Nephron (organoid): Measurements from ENCODE around the gene MPEG1.
A peak's percentile ranks its signal among the peaks of the same experiment; 100 is the strongest.

Experiments
- H3K27ac Mint-ChIP-seq, 3 experiments: 2 replicates each; pipeline ENCODE4 v1.8.0; 2020; ENCODE audit warnings: mixed read lengths in 3 of 3, mild to moderate bottlenecking in 2 of 3, moderate library complexity in 1 of 3
- H3K27me3 Mint-ChIP-seq: 2 replicates; pipeline ENCODE4 v1.8.0; 2021; ENCODE audit warnings: low read depth, mild to moderate bottlenecking, moderate library complexity, mixed read lengths
- H3K36me3 Mint-ChIP-seq: 2 replicates; pipeline ENCODE4 v1.8.0; 2020; ENCODE audit warnings: low read depth, mixed read lengths
- H3K4me1 Mint-ChIP-seq: 2 replicates; pipeline ENCODE4 v1.8.0; 2020; ENCODE audit warnings: mixed read lengths
- H3K4me3 Mint-ChIP-seq, 3 experiments: 2 replicates each; pipeline ENCODE4 v1.8.0; 2020; ENCODE audit warnings: mild to moderate bottlenecking in 3 of 3, mixed read lengths in 3 of 3, moderate library complexity in 2 of 3
- H3K9me3 Mint-ChIP-seq: 2 replicates; pipeline ENCODE4 v1.8.0; 2020; ENCODE audit warnings: mixed read lengths
- CTCF ChIP-seq, 3 experiments: fragments of 200-600 bp; sonication (generic); IDR thresholded peaks; one replicate each; pipeline ENCODE4 v1.5.0; 2021; ENCODE audit warnings: antibody characterized with exemption in 3 of 3; ENCODE audit not compliant: unreplicated experiment in 3 of 3

The MPEG1 gene

GRCh38 chr11:59206635-59207034 lies 6.1 kb downstream of the MPEG1 start:
- H3K27me3 Mint-ChIP-seq: no peaks in the 10 kb centered on the region
- no peak overlapping the region for H3K4me3 Mint-ChIP-seq
- H3K9me3 Mint-ChIP-seq: no peaks in the 10 kb centered on the region
- H3K4me1 Mint-ChIP-seq: peaks cover 27% of the 10 kb centered on the region
- peak overlapping the region; percentile 40 to 47 (median 46) for H3K27ac Mint-ChIP-seq
- H3K36me3 Mint-ChIP-seq: peaks cover 30% of the 10 kb centered on the region
- peak; percentile 38 to 47 (median 44) for TF ChIP-seq CTCF (IDR thresholded peaks at IDR 0.05; ENCODE audit: unreplicated experiment in 3 of 3)

- Mint-ChIP-seq H3K27me3 (no peaks in the 10 kb centered on the region), H3K9me3 (no peaks in the 10 kb centered on the region), H3K36me3 (peaks cover 38% of the 10 kb centered on the region), H3K4me3 (no peak overlapping the region), H3K27ac (no peak overlapping the region), H3K4me1 (peaks cover 27% of the 10 kb centered on the region)
- no peak for TF ChIP-seq CTCF (IDR thresholded peaks at IDR 0.05; ENCODE audit: unreplicated experiment in 3 of 3)
Observed at GRCh38 chr11:59205648-59206047, 7.1 kb downstream of the MPEG1 start.

GRCh38 chr11:59204746-59205145 lies 8.0 kb downstream of the MPEG1 start:
- peaks cover 25% of the 10 kb centered on the region for H3K4me1 Mint-ChIP-seq
- H3K4me3 Mint-ChIP-seq: no peak overlapping the region
- no peak for TF ChIP-seq CTCF (IDR thresholded peaks at IDR 0.05; ENCODE audit: unreplicated experiment in 3 of 3)
- H3K27ac Mint-ChIP-seq: no peak overlapping the region
- peaks cover 47% of the 10 kb centered on the region for H3K36me3 Mint-ChIP-seq
- no peaks in the 10 kb centered on the region for H3K27me3 Mint-ChIP-seq
- H3K9me3 Mint-ChIP-seq: no peaks in the 10 kb centered on the region

- H3K36me3 Mint-ChIP-seq: peaks cover 74% of the 10 kb centered on the region
- H3K27ac Mint-ChIP-seq: no peak overlapping the region
- peak in 1 of 3 experiments; percentile 19 for TF ChIP-seq CTCF (IDR thresholded peaks at IDR 0.05; ENCODE audit: unreplicated experiment in 3 of 3)
- no peaks in the 10 kb centered on the region for H3K9me3 Mint-ChIP-seq
- H3K27me3 Mint-ChIP-seq: no peaks in the 10 kb centered on the region
- H3K4me3 Mint-ChIP-seq: no peak overlapping the region
- H3K4me1 Mint-ChIP-seq: peaks cover 31% of the 10 kb centered on the region
Observed at GRCh38 chr11:59201353-59201752, 11.4 kb downstream of the MPEG1 start.

- H3K27me3 Mint-ChIP-seq: no peaks in the 10 kb centered on the region
Observed at GRCh38 chr11:59200423-59200746, 12.3 kb downstream of the MPEG1 start.

More at GRCh38 chr11:59200423-59200746, 12.3 kb downstream of the MPEG1 start:
- no peak overlapping the region for H3K4me3 Mint-ChIP-seq
- H3K27ac Mint-ChIP-seq: peak overlapping the region; percentile 7 to 36 (median 23)
- H3K9me3 Mint-ChIP-seq: no peaks in the 10 kb centered on the region
- peaks cover 31% of the 10 kb centered on the region for H3K4me1 Mint-ChIP-seq
- peaks cover 75% of the 10 kb centered on the region for H3K36me3 Mint-ChIP-seq
- TF ChIP-seq CTCF (IDR thresholded peaks at IDR 0.05; ENCODE audit: unreplicated experiment in 3 of 3): no peak
